T-helper 2 cell treated with Interferon-gamma antibody and Interleukin-4, amounts not matched to agents 100 ng/mL and 5 ng/mL, for 36 hours (primary cell): ENCODE measurements around the gene NXPH1. TPM values are rescaled to one million over a fixed set of nuclear protein-coding genes. Genes with fewer than 3 reads are reported as not detected.

Experiments used
- intact Hi-C: fragments of 100-400 bp; cut with micrococcal nuclease; formaldehyde crosslinking; loops from one replicate; pipeline ENCODE4 v1.15.1; 2023
- total RNA-seq: library from RNA; stranded (reverse); gene quantifications from 2 replicates; pipeline ENCODE4 v1.2.3, GENCODE V29; 2022

NXPH1 gene
- total RNA-seq, 1 donor from 2014 or later = not detected

DNA sequence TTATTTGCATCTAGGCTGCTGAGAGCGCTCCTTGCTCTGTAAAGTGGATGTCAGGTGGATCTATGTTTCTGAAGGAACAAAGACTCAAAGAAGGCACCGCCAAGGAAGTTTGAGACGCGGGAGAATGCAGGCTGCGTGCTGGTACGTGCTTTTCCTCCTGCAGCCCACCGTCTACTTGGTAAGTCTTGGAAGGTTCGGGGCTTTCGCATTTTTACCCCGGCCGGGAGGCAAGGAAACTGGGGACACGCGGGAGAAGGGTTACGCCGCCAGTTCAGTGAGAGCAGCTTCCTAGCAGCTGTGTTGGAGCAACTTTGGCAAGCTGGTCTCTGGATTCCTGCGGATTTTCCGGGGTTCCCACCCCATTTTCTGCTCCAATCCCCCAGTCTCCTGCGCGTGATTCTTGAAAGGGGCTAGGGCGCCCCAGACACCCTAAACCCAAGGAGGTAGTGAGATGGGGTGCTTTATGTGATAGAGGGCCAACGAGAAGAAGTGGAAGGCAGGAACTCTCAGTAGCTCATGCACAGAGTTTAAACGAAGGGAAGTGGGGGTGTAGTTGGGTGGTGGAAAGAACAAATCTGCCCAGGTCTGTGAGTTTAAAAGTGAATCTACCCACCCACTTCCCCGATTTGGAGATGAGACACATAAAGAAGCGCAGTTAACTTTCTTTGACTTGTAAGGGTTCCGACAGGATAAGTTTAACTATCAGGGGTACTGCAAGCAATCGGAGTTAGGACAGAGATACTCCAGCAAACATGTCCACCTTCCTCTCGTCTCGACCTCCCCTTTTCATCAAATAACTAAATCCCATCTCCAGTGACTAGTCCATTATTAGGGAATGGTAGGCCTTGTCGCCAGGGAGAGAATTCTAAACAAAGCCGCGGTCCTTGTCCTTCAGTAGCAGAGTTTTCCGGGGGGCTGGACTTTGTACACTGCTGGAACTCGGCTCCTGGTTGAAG is 2.5 kb downstream of the NXPH1 start:
- intact Hi-C loops = loop anchor here (5.0 kb wide), 1 partner anchor 286 kb away; no protein-coding TSS in a partner anchor

DNA sequence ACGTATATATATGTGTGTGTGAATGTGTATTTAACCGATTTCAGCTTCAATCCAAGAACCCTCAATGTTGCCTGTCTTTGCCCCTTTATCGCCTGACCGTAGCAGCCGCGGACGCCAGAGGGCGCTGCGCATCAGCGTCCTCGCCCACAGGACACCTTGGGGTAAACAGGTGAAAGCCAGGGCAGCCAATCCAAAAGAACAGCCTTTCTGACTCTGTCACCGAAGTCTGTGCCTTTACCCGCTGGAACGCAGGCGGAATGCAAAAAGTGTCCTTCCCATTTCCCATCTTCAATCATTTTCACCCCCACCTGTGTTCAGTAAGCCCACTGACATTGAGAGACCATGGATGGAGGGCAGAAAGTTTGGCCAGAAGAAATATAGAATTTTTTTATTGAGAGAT is 3.6 kb downstream of the NXPH1 start:
- intact Hi-C loops = loop anchor here (5.0 kb wide), 1 partner anchor 285 kb away; no protein-coding TSS in a partner anchor

DNA sequence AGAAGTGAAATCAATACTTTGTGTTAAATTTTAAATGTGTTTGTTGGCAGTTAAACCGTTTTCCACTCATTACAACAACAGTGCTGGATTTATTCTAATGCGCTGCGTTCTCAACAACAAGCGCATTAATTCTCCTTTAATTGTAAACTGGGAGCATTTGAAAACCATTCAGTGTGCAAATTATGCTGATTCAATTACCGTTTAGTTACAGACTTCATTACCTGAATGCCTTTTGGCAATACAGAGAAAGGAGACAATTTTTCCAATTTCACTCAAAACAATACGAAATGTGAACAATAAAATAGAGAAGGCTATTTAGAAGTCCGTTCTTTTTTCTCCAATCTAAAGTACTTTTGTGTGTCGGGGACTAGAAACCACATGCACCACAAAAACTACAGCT is 4.2 kb downstream of the NXPH1 start:
- intact Hi-C loops = loop anchor here (5.0 kb wide), 1 partner anchor 285 kb away; no protein-coding TSS in a partner anchor

DNA sequence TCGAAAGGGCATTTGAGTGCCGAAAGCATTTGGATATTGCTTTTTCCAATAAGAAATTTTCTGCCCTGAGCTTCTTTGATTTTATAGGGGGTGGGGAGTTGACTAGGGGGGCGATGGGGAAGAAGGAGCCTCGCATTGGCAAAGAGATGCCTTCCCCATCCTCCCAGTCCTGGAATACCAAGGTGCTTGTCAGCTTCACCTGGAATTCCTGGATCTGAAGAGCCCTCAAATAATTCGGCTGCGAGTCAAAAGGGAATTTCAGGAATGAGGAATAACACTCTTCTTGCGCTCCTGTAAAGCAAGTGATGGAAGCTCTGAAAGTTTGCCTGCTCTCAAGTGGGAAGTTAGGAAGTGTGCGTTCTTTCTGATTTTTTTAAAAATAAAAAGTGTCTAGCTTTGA is 7.3 kb downstream of the NXPH1 start:
- intact Hi-C loops = no loop called here

DNA sequence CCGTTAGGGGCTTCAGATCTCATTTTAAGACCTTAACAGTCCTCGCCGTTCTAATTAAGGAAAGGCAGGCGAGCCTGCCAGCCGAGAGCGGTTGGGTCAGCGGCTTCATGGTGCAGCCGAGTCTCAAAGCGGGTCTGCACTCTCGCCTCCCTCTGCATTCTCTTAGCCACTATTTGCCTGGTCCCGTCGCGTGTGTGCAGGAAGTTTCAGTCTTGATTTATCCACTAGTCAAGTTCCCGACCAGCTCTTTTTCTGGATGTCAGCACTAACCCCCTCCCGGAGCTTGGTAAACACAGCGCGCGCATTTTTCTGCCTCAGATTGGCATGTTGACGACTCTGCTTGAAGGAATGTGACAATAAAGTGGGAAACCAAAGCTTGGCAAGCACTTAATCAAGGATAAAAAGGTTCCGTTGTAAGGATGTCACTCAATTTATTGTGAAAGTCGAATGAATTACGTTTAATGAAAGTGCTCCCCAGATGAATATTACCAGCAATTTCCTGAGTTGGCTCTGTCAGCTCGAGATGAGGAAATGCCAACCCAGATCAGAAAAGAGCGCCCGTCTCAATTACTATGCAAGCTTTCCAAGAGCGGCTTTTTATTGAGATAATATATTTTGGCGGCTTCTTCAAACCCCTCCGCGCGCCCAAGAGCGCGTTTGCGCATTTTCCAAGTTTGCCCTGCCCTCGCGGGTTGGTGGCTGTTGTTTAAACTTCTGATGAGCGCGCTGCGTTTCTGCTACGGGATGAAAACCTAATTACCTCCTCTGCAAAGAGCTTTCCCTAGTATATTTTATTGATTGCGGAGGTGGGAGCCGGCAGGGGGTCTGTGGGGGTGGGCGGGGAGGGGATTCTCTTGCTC is 7.9 kb downstream of the NXPH1 start:
- intact Hi-C loops = no loop called here

DNA sequence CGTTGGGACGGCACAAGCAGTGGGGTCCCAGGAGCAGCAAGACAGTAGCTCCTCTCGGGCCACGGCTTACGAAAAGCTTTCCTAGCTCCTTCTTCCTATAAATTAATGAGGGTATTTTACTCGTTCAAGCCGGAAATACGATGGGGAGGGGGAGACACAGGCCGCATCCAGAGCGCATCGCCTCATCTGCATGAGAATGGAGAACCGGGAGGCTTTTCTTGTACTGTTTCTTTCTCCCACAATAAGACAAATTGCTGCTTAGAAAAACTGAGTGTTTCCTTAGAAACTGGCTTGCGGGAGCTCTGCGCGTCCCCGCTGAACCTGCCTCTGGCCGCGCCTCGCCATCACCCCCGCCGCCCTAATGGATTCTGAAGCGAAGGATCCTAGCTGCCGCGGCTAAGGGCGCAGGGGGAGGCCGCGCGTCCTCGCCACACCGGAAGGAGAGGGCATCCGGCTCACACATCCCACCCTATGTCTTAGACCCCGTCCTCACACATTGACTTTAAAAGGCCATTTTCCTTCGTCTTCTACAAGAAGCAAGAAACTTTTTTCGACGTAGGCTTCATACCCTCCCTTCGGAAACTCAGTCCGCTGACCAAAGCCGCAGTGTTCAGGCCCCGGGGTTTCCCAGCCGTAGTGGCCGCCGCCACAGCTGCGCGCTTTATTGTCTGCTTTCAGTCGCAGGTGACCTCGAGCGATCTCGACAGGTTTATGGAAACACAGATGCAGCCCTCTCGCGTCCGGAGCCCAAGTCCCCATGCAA is 8.8 kb downstream of the NXPH1 start:
- intact Hi-C loops = loop anchor here (1.0 kb wide), 1 partner anchor 8 kb away; no protein-coding TSS in a partner anchor

DNA sequence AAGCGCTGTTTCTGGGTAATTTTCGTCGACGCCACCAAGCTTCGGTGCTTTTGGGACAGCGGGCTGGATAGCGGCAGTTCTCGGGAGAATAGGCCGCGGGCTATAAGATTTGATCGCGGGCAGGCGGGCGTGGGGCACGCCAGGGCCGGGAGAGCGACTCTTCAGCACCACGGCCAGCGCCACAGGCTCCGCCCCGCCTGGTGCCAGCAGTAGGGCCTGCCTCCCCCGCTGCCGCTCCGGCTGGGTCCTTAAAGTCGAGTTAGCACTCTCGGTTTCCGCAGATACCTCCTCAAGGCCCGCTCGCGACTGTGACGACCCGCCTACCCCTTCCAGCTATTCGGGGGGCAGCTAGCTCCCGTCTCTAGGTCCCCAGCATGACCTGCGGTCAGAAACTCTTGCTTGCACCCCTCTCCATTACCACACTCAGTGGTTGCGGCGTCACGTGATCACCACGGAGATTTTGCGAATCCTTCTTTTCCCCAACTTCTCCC is 9.4 kb downstream of the NXPH1 start:
- intact Hi-C loops = loop anchor here (1.0 kb wide), 1 partner anchor 9 kb away; no protein-coding TSS in a partner anchor

DNA sequence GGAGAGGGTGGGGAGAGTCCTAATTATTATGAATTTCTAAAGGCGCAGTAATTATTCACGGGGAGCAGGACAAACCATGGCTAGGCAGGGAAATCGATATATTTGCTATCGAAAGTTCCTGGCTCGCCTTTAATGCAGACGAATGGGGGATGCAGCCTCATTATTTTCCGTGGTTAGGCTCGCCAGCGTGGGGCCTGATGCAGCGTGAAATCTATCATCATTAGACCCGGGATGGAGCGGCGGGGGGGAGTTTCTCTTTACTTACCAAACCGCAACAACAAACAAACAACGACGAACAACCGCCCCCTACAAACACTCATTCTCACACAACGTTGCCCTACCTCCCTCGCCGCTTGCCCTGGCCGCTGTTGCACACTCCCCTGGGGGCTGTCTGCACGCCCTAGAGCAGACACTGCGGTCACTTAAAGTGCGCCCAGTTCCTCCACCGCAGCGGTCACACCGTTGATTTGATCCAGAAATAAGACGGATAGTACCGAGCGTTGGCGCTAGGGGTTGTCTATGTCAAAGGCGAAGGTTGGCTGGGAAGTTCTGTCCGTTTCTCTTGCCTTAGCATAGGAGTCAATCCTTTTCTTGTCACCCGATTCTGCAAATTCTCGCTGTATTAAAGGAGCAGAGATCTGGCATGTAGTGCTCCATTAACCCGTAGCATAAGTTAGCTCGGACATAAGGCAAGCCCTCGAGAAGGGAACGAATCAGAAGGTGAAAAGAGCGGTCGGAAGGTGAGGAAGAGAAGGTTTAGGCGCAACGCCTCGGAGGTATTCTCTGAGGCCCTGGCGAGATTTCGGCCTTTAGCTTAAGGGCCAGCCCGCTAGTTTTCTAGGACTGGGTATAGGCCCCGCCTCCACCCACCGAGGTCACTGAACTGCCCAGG is 10.4 kb downstream of the NXPH1 start:
- intact Hi-C loops = no loop called here

DNA sequence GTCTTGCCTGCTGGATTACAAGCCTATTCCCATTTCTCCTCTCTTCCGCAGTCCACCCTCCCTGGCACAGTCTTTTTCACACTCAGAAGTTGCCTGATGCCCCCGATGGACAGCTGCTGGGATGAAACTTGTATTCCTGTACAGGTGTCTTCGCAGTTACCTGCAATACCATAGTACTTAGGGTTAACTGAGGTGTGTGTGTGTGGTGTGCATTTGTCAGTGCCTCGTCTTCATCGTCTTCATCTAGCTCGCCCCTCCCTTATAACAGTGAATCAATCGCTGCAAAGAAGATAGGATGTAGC is 11.0 kb downstream of the NXPH1 start:
- intact Hi-C loops = no loop called here

GRCh38 chr7:8453535-8453934 is 20.1 kb downstream of the NXPH1 start:
- intact Hi-C loops = no loop called here

GRCh38 chr7:8455426-8455825 is 22.0 kb downstream of the NXPH1 start:
- intact Hi-C loops = no loop called here

DNA sequence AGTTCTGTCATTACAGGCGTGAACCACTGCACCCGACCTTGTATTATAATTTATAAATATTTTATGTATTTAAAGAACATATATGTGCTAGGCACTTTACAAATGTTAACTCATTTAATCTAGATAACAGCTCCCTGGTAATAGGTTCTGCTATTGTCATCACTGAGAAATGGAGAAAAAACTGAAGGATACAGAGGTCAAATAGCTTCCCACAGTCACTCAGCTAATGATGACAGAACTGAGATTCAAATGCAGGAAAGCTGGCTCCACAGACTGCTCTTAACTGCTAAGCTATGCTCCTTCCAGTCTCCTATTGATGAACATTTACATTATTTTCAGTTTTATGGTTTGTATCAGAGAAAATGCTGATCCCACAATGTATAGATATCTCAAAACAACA is 28.9 kb downstream of the NXPH1 start:
- intact Hi-C loops = no loop called here

GRCh38 chr7:8465338-8465737 is 31.9 kb downstream of the NXPH1 start:
- intact Hi-C loops = no loop called here

GRCh38 chr7:8480527-8480926 is 47.1 kb downstream of the NXPH1 start:
- intact Hi-C loops = no loop called here

DNA sequence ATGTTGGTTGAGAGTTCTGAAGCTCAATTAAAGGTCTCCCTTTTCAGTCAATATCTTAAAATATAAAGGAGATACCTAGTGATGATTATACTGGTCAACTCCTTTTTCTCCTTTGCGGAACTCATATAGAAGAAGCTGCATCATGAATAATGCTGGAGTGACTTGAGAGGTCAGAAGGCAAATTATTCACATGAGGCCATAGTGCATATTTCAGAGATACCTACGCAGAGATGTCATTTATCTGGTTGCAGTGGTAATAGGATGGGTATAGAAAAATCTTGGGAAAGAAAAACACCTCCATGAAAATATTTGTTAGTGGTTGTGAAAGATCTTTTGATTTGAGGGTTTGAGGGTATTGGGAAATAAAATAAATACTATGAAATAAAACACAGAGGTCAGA is 47.7 kb downstream of the NXPH1 start:
- intact Hi-C loops = no loop called here

DNA sequence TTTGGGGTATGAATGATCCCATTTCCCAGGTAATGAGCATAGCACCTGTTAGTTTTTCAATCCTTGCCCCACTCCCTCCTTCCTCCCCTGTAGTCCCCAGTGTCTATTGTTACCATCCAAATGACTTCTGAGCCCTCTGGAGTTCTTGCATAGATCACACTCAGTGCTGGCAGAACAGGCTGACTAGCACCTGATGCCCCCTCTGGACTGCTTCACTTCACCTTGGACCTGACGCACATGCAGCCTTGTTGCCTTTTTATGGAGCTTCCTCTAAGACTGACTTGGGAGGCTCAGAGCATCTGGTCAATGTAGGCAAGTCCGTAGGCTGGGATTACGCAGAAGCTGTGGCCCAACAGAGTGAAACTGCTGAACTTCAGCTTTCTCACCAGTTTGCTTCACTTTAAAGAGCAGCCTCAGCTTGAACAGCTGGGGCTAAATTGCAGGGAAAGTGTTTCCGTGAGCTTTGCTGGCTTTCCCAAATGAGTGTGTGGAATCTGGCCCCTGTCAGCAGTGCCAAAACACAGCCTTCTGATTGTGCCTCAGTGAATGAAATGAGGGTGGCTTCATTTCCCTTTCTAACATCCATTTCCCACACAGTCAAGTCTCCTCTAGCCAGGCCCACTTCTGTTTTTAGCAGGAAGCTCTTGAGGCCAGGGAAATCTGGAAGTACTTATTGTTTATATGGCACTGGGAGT is 48.5 kb downstream of the NXPH1 start:
- intact Hi-C loops = no loop called here

DNA sequence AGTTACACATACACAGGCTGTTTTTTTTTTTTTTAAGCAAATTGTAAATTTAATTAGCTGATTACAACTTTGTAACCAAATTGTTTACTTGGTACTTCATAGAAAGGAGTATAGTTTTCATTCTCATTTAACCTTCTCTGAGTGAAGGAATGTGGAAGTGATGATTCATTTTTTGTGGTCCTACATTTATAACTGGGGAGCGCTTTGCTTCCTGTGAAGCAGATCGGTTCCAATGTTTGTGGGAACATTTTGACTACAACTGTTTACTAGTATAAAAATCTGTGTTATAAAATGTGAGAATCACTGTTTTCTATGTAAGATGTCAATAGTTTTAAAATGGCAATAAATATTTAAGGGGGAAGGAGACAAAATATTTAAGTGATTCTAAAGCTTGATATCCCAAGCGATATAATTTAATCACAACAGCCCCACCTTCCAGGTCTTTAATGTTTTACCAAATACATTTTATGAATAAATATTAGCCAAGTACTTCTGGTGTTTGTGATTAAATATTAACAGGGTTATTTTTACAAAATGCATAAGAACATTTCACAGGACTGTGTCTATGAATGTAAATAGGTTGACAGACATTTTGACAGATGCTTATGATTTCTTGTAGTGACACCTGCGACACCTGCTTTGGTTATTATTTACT is 57.1 kb downstream of the NXPH1 start:
- intact Hi-C loops = no loop called here

DNA sequence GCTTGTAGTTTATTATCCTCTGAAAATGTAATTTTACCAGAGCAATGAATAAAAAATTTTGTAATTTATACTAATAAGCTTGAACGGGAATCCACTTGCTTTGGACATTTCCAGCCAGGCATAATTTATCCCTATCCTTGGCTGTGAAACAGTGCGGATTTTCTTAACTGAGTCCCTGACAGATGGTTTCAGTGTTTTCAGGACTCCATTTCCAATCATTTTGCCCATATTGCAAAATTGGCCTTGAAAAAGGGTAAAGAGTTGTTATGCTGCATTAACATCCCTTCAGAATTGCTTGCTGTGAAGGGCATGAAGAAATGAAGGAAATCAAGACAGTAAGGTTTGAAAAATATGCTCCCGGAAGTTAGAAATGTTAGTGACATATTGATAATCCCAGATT is 57.7 kb downstream of the NXPH1 start:
- intact Hi-C loops = no loop called here
